NT2/D1 (cell line): ENCODE data around the gene INO80.

Experiments used
- SUZ12 ChIP-seq: IDR thresholded peaks from 2 replicates; pipeline ENCODE4 v1.6.1; 2011; ENCODE audit not compliant: insufficient read length, insufficient read depth; ENCODE audit errors: extremely low read depth
- YY1 ChIP-seq: IDR thresholded peaks from 2 replicates; pipeline ENCODE4 v1.6.1; 2011; ENCODE audit not compliant: insufficient read length, insufficient read depth

DNA sequence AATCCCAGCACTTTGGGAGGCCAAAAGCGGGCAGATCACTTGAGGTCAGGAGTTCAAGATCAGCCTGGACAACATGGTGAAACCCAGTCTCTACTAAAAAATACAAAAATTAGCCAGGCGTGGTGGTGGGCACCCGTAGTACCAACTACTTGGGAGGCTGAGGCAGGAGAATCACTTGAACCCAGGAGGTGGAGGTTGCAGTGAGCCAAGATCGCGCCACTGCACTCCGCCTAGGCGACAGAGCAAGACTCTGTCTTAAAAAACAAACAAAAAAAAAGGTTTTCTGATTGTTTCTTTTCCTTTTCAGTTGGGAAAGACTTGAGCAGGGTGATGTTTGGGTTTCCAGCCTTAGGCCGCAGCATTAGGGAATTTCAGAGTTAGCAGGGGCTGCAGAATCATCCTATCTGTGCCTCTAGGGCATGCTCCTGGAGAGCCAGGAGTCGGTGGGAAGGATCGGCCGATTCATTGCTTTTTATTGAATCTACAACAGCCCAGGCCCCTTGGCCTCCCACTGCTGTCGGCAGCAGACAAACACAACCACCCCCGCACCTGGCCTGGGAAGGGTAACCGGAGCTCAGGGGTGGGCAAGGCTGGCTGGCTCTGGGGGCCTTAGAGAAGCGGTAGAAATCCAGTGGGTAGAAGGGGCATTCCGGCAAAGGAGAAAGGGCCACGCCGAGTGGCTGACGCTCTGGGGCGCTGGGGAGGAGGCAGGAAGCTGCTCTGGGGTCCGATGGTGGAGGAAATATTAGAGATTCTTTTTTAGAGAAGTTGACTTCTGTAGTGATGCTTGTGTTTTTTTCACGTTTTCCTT, 156.5 kb downstream of the INO80 start:
- TF ChIP-seq SUZ12 (no peak), YY1 (no peak)
